IMR-90 (cell line): ENCODE data around the gene ENOX1. TPM values are rescaled to one million over a fixed set of nuclear protein-coding genes. Genes with fewer than 3 reads are reported as not detected.

Experiments
- ATAC-seq: fragments of 200-7000 bp; cut with Tn5 transposase; 2 replicates; pipeline ENCODE4 v1.9.1; 2020; ENCODE audit warnings: low read depth, mild to moderate bottlenecking, moderate library complexity
- BruUV-seq: library from RNA; stranded (reverse); fragments of 400-500 nt; replicated peaks from 2 replicates; lab custom pipeline; 2021; lab: Mats Ljungman, UMichigan
- CTCF ChIA-PET: fragments of 300-600 bp; formaldehyde crosslinking; extraction: SDS; loops from one replicate; lab custom pipeline; 2021; ENCODE audit warnings: antibody characterized with exemption; lab: Yijun Ruan, JAX
- POLR2A ChIA-PET: fragments of 300-600 bp; sonication (Branson Sonifier 250); formaldehyde crosslinking; loops from one replicate; lab custom pipeline; 2022; ENCODE audit warnings: antibody characterized with exemption; ENCODE audit not compliant: unreplicated experiment; lab: Charles Lee
- DNase-seq: peaks from one replicate; pipeline ENCODE4 v3.0.0; 2013
- H2AFZ ChIP-seq: replicated peaks from 2 replicates; pipeline ENCODE3; 2013; ENCODE audit warnings: low read length, mild to moderate bottlenecking; ENCODE audit not compliant: poor library complexity
- H2AK5ac ChIP-seq: 2 replicates; pipeline ENCODE4 v1.6.1; 2013; ENCODE audit warnings: low read depth, low read length, inconsistent platforms
- H2AK9ac ChIP-seq: replicated peaks from 2 replicates; pipeline ENCODE3; 2013; ENCODE audit warnings: mild to moderate bottlenecking, low read depth, low read length, moderate library complexity; ENCODE audit not compliant: poor library complexity
- H2BK120ac ChIP-seq: 2 replicates; pipeline ENCODE4 v1.6.1; 2013; ENCODE audit warnings: low read depth, low read length, inconsistent platforms
- H2BK15ac ChIP-seq: 3 replicates; pipeline ENCODE4 v1.6.1; 2013; ENCODE audit warnings: low read depth, low read length, inconsistent platforms
- H2BK20ac ChIP-seq: 2 replicates; pipeline ENCODE4 v1.6.1; 2013; ENCODE audit warnings: low read depth, mild to moderate bottlenecking, inconsistent platforms, low read length, moderate library complexity
- H2BK5ac ChIP-seq: 2 replicates; pipeline ENCODE4 v1.6.1; 2013; ENCODE audit warnings: mild to moderate bottlenecking, low read depth, low read length, inconsistent platforms; ENCODE audit not compliant: poor library complexity, severe bottlenecking
- H3K14ac ChIP-seq: replicated peaks from 2 replicates; pipeline ENCODE4 v1.6.1; 2013; ENCODE audit warnings: low read depth, low read length, inconsistent platforms
- H3K18ac ChIP-seq: 2 replicates; pipeline ENCODE4 v1.6.1; 2013; ENCODE audit warnings: low read depth, low read length, control low read depth
- H3K23ac ChIP-seq: 2 replicates; pipeline ENCODE4 v1.6.1; 2013; ENCODE audit warnings: low read depth, low read length, inconsistent platforms
- H3K27ac ChIP-seq: 2 replicates; pipeline ENCODE4 v1.5.1; 2013; ENCODE audit warnings: mild to moderate bottlenecking, control low read depth, low read length; ENCODE audit not compliant: insufficient read depth
- H3K27me3 ChIP-seq: 2 replicates; pipeline ENCODE4 v1.6.1; 2013; ENCODE audit warnings: low read length; ENCODE audit not compliant: control insufficient read depth, insufficient read depth
- H3K36me3 ChIP-seq: 2 replicates; pipeline ENCODE4 v1.6.1; 2013; ENCODE audit warnings: low read length, mixed read lengths; ENCODE audit not compliant: control insufficient read depth, insufficient read depth
- H3K4ac ChIP-seq: 2 replicates; pipeline ENCODE4 v1.6.1; 2013; ENCODE audit warnings: low read depth, low read length, inconsistent platforms
- H3K4me1 ChIP-seq: 2 replicates; pipeline ENCODE4 v1.6.1; 2013; ENCODE audit warnings: low read length, mixed read lengths; ENCODE audit not compliant: control insufficient read depth, insufficient read depth
- H3K4me2 ChIP-seq: 2 replicates; pipeline ENCODE4 v1.6.1; 2013; ENCODE audit warnings: low read depth, mild to moderate bottlenecking, control low read depth, low read length, moderate library complexity
- H3K4me3 ChIP-seq: 2 replicates; pipeline ENCODE4 v1.5.1; 2013; ENCODE audit warnings: low read depth, mild to moderate bottlenecking, control low read depth, low read length, moderate library complexity; ENCODE audit not compliant: insufficient read depth
- H3K56ac ChIP-seq: 2 replicates; pipeline ENCODE4 v1.6.1; 2013; ENCODE audit warnings: low read length, inconsistent platforms; ENCODE audit not compliant: insufficient read depth; ENCODE audit errors: extremely low read depth
- H3K79me1 ChIP-seq, 2 experiments: 2 replicates each; pipeline ENCODE4 v1.6.1; 2013; ENCODE audit warnings: low read length in 2 of 2, inconsistent platforms in 1 of 2, low read depth in 1 of 2
- H3K9ac ChIP-seq: 2 replicates; pipeline ENCODE4 v1.6.1; 2013; ENCODE audit warnings: low read depth, low read length, control low read depth
- H3K9me1 ChIP-seq: 2 replicates; pipeline ENCODE4 v1.6.1; 2013; ENCODE audit warnings: low read length, inconsistent platforms; ENCODE audit not compliant: insufficient read depth
- H3K9me3 ChIP-seq: 2 replicates; pipeline ENCODE4 v1.6.1; 2013; ENCODE audit warnings: low read length; ENCODE audit not compliant: control insufficient read depth, insufficient read depth
- H4K20me1 ChIP-seq: 2 replicates; pipeline ENCODE4 v1.6.1; 2013; ENCODE audit warnings: low read length, inconsistent platforms; ENCODE audit not compliant: insufficient read depth
- H4K5ac ChIP-seq: 2 replicates; pipeline ENCODE4 v1.6.1; 2013; ENCODE audit warnings: mild to moderate bottlenecking, low read depth, low read length, control low read depth
- H4K8ac ChIP-seq, 2 experiments: 2 replicates each; pipeline ENCODE4 v1.6.1; 2013; ENCODE audit warnings: low read depth in 2 of 2, low read length in 2 of 2, control low read depth in 1 of 2, inconsistent platforms in 1 of 2
- H4K91ac ChIP-seq: 2 replicates; pipeline ENCODE4 v1.6.1; 2013; ENCODE audit warnings: low read depth, low read length, inconsistent platforms; ENCODE audit not compliant: insufficient read depth
- CEBPB ChIP-seq: IDR thresholded peaks from 2 replicates; pipeline ENCODE4 v1.6.1; 2012; ENCODE audit warnings: low read depth, low read length, improper control_type of control experiment
- CHD1 ChIP-seq: IDR thresholded peaks from 2 replicates; pipeline ENCODE4 v1.6.1; 2012; ENCODE audit warnings: low read depth, low read length, improper control_type of control experiment
- MAFK ChIP-seq: IDR thresholded peaks from 2 replicates; pipeline ENCODE4 v1.6.1; 2012; ENCODE audit warnings: low read depth, low read length, improper control_type of control experiment
- MAZ ChIP-seq: IDR thresholded peaks from 2 replicates; pipeline ENCODE4 v1.6.1; 2012; ENCODE audit warnings: low read depth, mild to moderate bottlenecking, low read length, improper control_type of control experiment, moderate library complexity, borderline replicate concordance
- MXI1 ChIP-seq: IDR thresholded peaks from 2 replicates; pipeline ENCODE4 v1.6.1; 2012; ENCODE audit warnings: low read depth, mild to moderate bottlenecking, low read length, moderate library complexity, borderline replicate concordance
- RFX5 ChIP-seq: IDR thresholded peaks from 2 replicates; pipeline ENCODE4 v1.8.0; 2012; ENCODE audit warnings: low read depth, mild to moderate bottlenecking, low read length, moderate library complexity
- USF2 ChIP-seq: fragments of 150-350 bp; IDR thresholded peaks from 2 replicates; pipeline ENCODE4 v1.6.1; 2017; ENCODE audit warnings: mild to moderate bottlenecking, antibody characterized with exemption, low read length, low read depth
- WGBS, 2 experiments: methylation state at CpG; one replicate each; pipeline versions ENCODE4 v1.1.5 to v1.1.7; 2013; ENCODE audit warnings: missing lambda C conversion rate in 2 of 2; ENCODE audit not compliant: insufficient read length in 1 of 2; ENCODE audit errors: extremely low coverage in 2 of 2; 5-methylcytosine and 5-hydroxymethylcytosine counted together
- dilution Hi-C: fragments of 300-500 bp; cut with HindIII; formaldehyde crosslinking; loops from one replicate; pipeline ENCODE4 v1.14.3; 2018; ENCODE audit warnings: low sequenced_read_pairs; ENCODE audit not compliant: unreplicated experiment
- in situ Hi-C: fragments of 300-500 bp; cut with MboI; formaldehyde crosslinking; loops from 3 replicates; pipeline ENCODE4 v1.14.3; 2019; ENCODE audit warnings: low sequenced_read_pairs, inconsistent platforms, mixed read lengths
- intact Hi-C: fragments of 100-400 bp; cut with micrococcal nuclease; formaldehyde crosslinking; loops from 2 replicates; pipeline ENCODE4 v1.10.0; 2022
- polyA plus RNA-seq, 3 experiments: library from polyadenylated mRNA; depleted of rRNA; stranded (reverse); fragments of >200 nt; gene quantifications; 2 replicates each; pipeline ENCODE4 v1.2.3, GENCODE V29; 2012; ENCODE audit warnings: low replicate concordance in 1 of 3
- total RNA-seq: library from RNA; depleted of rRNA; stranded (reverse); fragments of >200 nt; gene quantifications from 2 replicates; pipeline ENCODE4 v1.2.3, GENCODE V29; 2012

ENOX1 gene
- total and polyA plus RNA-seq, 2 of the 4 experiments (the other 2 are of a cell fraction): 0.99 to 1.3 TPM

GRCh38 chr13:43180036-43180660, 606.6 kb downstream of the ENOX1 start:
- no peaks in the 10 kb centered on the region for H3K79me1 ChIP-seq
- no peaks in the 10 kb centered on the region for H3K27me3 ChIP-seq
- intact Hi-C loops: no loop called here
- H3K23ac ChIP-seq: no peak overlapping the region
- no peaks in the 10 kb centered on the region for H3K4me1 ChIP-seq
- no peak overlapping the region for H3K9ac ChIP-seq
- WGBS, 2 experiments: 93% methylated on average over 2 of the region's 9 CpGs; no CpG with 5 or more reads in 1 of the 2 experiments
- H3K4ac ChIP-seq: no peak overlapping the region
- POLR2A ChIA-PET: no interaction called here
- BruUV-seq: no TSS peak
- no peak overlapping the region for H2AK5ac ChIP-seq
- no peak overlapping the region for H3K18ac ChIP-seq
- no peak overlapping the region for H3K27ac ChIP-seq
- ATAC-seq (no peak), DNase-seq (no peak)
- no peak overlapping the region for H4K91ac ChIP-seq
- H3K14ac ChIP-seq: no peak overlapping the region
- H2BK5ac ChIP-seq: no peak overlapping the region
- no peak overlapping the region for H3K4me2 ChIP-seq
- H2AFZ ChIP-seq: no peak overlapping the region
- no peak overlapping the region for H2BK15ac ChIP-seq
- H2BK120ac ChIP-seq: no peak overlapping the region
- CTCF ChIA-PET: no interaction called here
- H3K56ac ChIP-seq: no peak overlapping the region
- H3K36me3 ChIP-seq: no peaks in the 10 kb centered on the region
- no peaks in the 10 kb centered on the region for H4K20me1 ChIP-seq
- H4K5ac ChIP-seq: no peak overlapping the region
- no peak overlapping the region for H2BK20ac ChIP-seq
- no peak overlapping the region for H2AK9ac ChIP-seq
- TF ChIP-seq RFX5 (no peak), MAFK (no peak), USF2 (no peak), CEBPB (no peak), MAZ (no peak), CHD1 (no peak), MXI1 (no peak)
- H3K9me1 ChIP-seq: no peaks in the 10 kb centered on the region
- in situ Hi-C loops: no loop called here
- H3K9me3 ChIP-seq: peaks cover 2% of the 10 kb centered on the region; the same call in 1 of the 2 replicates
- H3K4me3 ChIP-seq: no peak overlapping the region
- no peak overlapping the region for H4K8ac ChIP-seq
- dilution Hi-C loops: no loop called here
